ENCODE measurements around the gene FAM170B.

GRCh38 chr10:49182776-49183175, 49.0 kb upstream of the FAM170B start:
- TF ChIP-seq CTCF (IDR thresholded peaks at IDR 0.05) (no peak), POLR2A (IDR thresholded peaks at IDR 0.05) (no peak)

All from right lobe of liver (tissue), 4 donors.